WTC11 (cell line): ENCODE results near the gene NLGN1. TPM values are rescaled to one million over a fixed set of nuclear protein-coding genes. Genes with fewer than 3 reads are reported as not detected.

ENCODE experiments used
- ATAC-seq: fragments of 200-7000 bp; cut with Tn5 transposase; 2 replicates; pipeline ENCODE4 v1.10.0; 2021; ENCODE audit warnings: mild to moderate bottlenecking, moderate library complexity
- CTCF ChIA-PET: fragments of 300-600 bp; sonication (Branson Sonifier 250); formaldehyde crosslinking; loops from one replicate; lab custom pipeline; 2021; ENCODE audit warnings: antibody characterized with exemption; lab: Charles Lee
- POLR2A ChIA-PET: fragments of 350-600 bp; sonication (Branson Sonifier 250); formaldehyde crosslinking; loops from one replicate; lab custom pipeline; 2021; ENCODE audit warnings: antibody characterized with exemption; lab: Charles Lee
- DNase-seq: peaks from one replicate; pipeline ENCODE4 v3.0.0; 2021; ENCODE audit warnings: low spot score
- H3K27ac Mint-ChIP-seq: 2 replicates; pipeline ENCODE4 v1.8.0; 2021; ENCODE audit warnings: mixed read lengths
- H3K27me3 Mint-ChIP-seq: 2 replicates; pipeline ENCODE4 v1.8.0; 2021; ENCODE audit warnings: low read depth, mild to moderate bottlenecking, moderate library complexity, mixed read lengths
- H3K36me3 Mint-ChIP-seq: 2 replicates; pipeline ENCODE4 v1.8.0; 2021; ENCODE audit warnings: mixed read lengths
- H3K4me1 Mint-ChIP-seq: 2 replicates; pipeline ENCODE4 v1.8.0; 2022; ENCODE audit warnings: mixed read lengths
- H3K4me3 Mint-ChIP-seq: 2 replicates; pipeline ENCODE4 v1.8.0; 2021; ENCODE audit warnings: mild to moderate bottlenecking, moderate library complexity, mixed read lengths
- H3K9me3 Mint-ChIP-seq: 2 replicates; pipeline ENCODE4 v1.8.0; 2021; ENCODE audit warnings: mixed read lengths
- AFF4 ChIP-seq: sonication (generic); formaldehyde crosslinking; IDR thresholded peaks from 2 replicates; pipeline ENCODE4 v1.8.1; 2023; ENCODE audit warnings: mild to moderate bottlenecking, missing genetic modification reagents, borderline replicate concordance
- ATF2 ChIP-seq: sonication (generic); formaldehyde crosslinking; IDR thresholded peaks from 2 replicates; pipeline ENCODE4 v1.8.1; 2022; ENCODE audit warnings: low read depth, missing genetic modification reagents, borderline replicate concordance
- ATF6 ChIP-seq: sonication (generic); formaldehyde crosslinking; IDR thresholded peaks from 2 replicates; pipeline ENCODE4 v1.8.1; 2023; ENCODE audit warnings: mild to moderate bottlenecking, missing genetic modification reagents
- E2F4 ChIP-seq: sonication (generic); formaldehyde crosslinking; IDR thresholded peaks from 2 replicates; pipeline ENCODE4 v1.8.1; 2022; ENCODE audit warnings: low read depth, mild to moderate bottlenecking, moderate library complexity, missing genetic modification reagents, borderline replicate concordance
- E2F5 ChIP-seq: sonication (generic); formaldehyde crosslinking; IDR thresholded peaks from 2 replicates; pipeline ENCODE4 v1.8.1; 2022; ENCODE audit warnings: mild to moderate bottlenecking, moderate library complexity, missing genetic modification reagents
- ESRRA ChIP-seq: sonication (generic); formaldehyde crosslinking; IDR thresholded peaks from 2 replicates; pipeline ENCODE4 v1.8.1; 2022; ENCODE audit warnings: mild to moderate bottlenecking, missing genetic modification reagents, borderline replicate concordance
- ETV6 ChIP-seq: sonication (generic); formaldehyde crosslinking; IDR thresholded peaks from 2 replicates; pipeline ENCODE4 v1.8.1; 2022; ENCODE audit warnings: mild to moderate bottlenecking, missing genetic modification reagents
- PRDM15 ChIP-seq: sonication (generic); formaldehyde crosslinking; IDR thresholded peaks from 2 replicates; pipeline ENCODE4 v1.8.0; 2022; ENCODE audit warnings: missing genetic modification reagents
- PRRX2 ChIP-seq: fragments of 250-450 bp; sonication (Bioruptor Pico); IDR thresholded peaks from 2 replicates; pipeline ENCODE4 v1.8.0; 2021; ENCODE audit warnings: mild to moderate bottlenecking
- ZMAT4 ChIP-seq: fragments of 250-450 bp; sonication (Bioruptor Pico); IDR thresholded peaks from 2 replicates; pipeline ENCODE4 v1.9.0; 2021; ENCODE audit warnings: mild to moderate bottlenecking
- ZNF423 ChIP-seq: fragments of 250-450 bp; sonication (Bioruptor Pico); IDR thresholded peaks from 2 replicates; pipeline ENCODE4 v2.1.2; 2022; ENCODE audit warnings: mild to moderate bottlenecking, moderate library complexity
- ZNF425 ChIP-seq: fragments of 250-450 bp; sonication (Bioruptor Pico); conservative IDR thresholded peaks from 2 replicates; pipeline ENCODE4 v1.9.0; 2021; ENCODE audit warnings: mild to moderate bottlenecking
- ZNF512 ChIP-seq: sonication (generic); formaldehyde crosslinking; IDR thresholded peaks from 2 replicates; pipeline ENCODE4 v1.8.1; 2022; ENCODE audit warnings: missing genetic modification reagents, borderline replicate concordance
- ZNF532 ChIP-seq: fragments of 250-450 bp; sonication (Bioruptor Pico); IDR thresholded peaks from 2 replicates; pipeline ENCODE4 v1.9.0; 2021; ENCODE audit warnings: mild to moderate bottlenecking, borderline replicate concordance
- total RNA-seq: library from RNA; stranded (reverse); gene quantifications from 3 replicates; pipeline ENCODE4 v1.2.3, GENCODE V29; 2021

Gene NLGN1
- total RNA-seq, 1 experiment from 2014 or later = 12.4 TPM

- DNase-seq (no peak), ATAC-seq (no peak)
- ChIA-PET POLR2A (no interaction called here), CTCF (no interaction called here)
- Mint-ChIP-seq H3K4me1 (peaks cover 30% of the 10 kb centered on the region), H3K36me3 (peaks cover 7% of the 10 kb centered on the region), H3K27ac (no peak overlapping the region), H3K27me3 (no peaks in the 10 kb centered on the region), H3K9me3 (peaks cover 22% of the 10 kb centered on the region), H3K4me3 (no peak overlapping the region)
- TF ChIP-seq ZNF423 (CRISPR knock-in tag) = no peak
- TF ChIP-seq E2F4 (CRISPR knock-in tag) = no peak
- no peak for TF ChIP-seq E2F5 (CRISPR knock-in tag)
- TF ChIP-seq ETV6 (CRISPR knock-in tag) = no peak
- no peak for TF ChIP-seq ATF6
- no peak for TF ChIP-seq ZNF532 (CRISPR knock-in tag)
- no peak for TF ChIP-seq PRDM15 (CRISPR knock-in tag)
- TF ChIP-seq ATF2 (CRISPR knock-in tag) = no peak
- no peak for TF ChIP-seq ZMAT4
- no peak for TF ChIP-seq ESRRA (CRISPR knock-in tag)
- no peak for TF ChIP-seq AFF4 (CRISPR knock-in tag)
- TF ChIP-seq ZNF512 = no peak
- TF ChIP-seq ZNF425 (CRISPR knock-in tag) = no peak
- TF ChIP-seq PRRX2 (CRISPR knock-in tag) = no peak
These were observed 880.5 kb downstream of the NLGN1 start for GRCh38 chr3:174278094-174278493.
